ENCODE measurements around the gene DLG5. TPM values are rescaled to one million over a fixed set of nuclear protein-coding genes. Genes with fewer than 3 reads are reported as not detected.

Gene DLG5
- total and polyA plus RNA-seq, 2 donors (not counting 1 experiment from before 2014, with no cell fraction given): 0.51 to 0.54 TPM

- no peak overlapping the region for H3K9ac ChIP-seq (ENCODE audit: low read length)
- H3K27ac ChIP-seq (ENCODE audit: low read length in 2 of 2): no peak overlapping the region
- H3K36me3 ChIP-seq (replicated peaks in 1 of 2; ENCODE audit: control extremely low read depth in 1 of 2, control insufficient read depth in 1 of 2, extremely low read depth in 1 of 2, insufficient read depth in 2 of 2, low read length in 1 of 2): no peaks in the 10 kb centered on the region
- H2AFZ ChIP-seq (ENCODE audit: insufficient read depth, low read depth, low read length, poor library complexity, severe bottlenecking): no peak overlapping the region
- POLR2A ChIA-PET: no interaction called here
- H3K27me3 Mint-ChIP-seq: peaks cover 6% of the 10 kb centered on the region
- ATAC-seq (ENCODE audit: low read depth): no peak
- no peaks in the 10 kb centered on the region for H3K79me2 ChIP-seq (ENCODE audit: control insufficient read depth, insufficient read depth, low read length)
- CTCF ChIA-PET: no interaction called here
- TF ChIP-seq CTCF (IDR thresholded peaks at IDR 0.05): no peak
- TF ChIP-seq EZH2 (IDR thresholded peaks at IDR 0.05; ENCODE audit: borderline replicate concordance, insufficient read depth, low read depth, low read length, poor library complexity, severe bottlenecking): no peak
- peaks cover 10% of the 10 kb centered on the region for H3K9me3 Mint-ChIP-seq (ENCODE audit: insufficient read depth)
- H3K4me3 ChIP-seq (ENCODE audit: control extremely low read depth in 1 of 5, extremely low read depth in 1 of 5, insufficient read depth in 1 of 5, low read depth in 2 of 5, low read length in 4 of 5): no peak overlapping the region
- no peaks in the 10 kb centered on the region for H3K27me3 ChIP-seq (replicated peaks in 1 of 4; ENCODE audit: control extremely low read depth in 1 of 4, control insufficient read depth in 3 of 4, insufficient read depth in 4 of 4, low read length in 3 of 4)
- H3K4me2 ChIP-seq (replicated peaks; ENCODE audit: low read depth, low read length, poor library complexity, severe bottlenecking): no peak overlapping the region
- WGBS (ENCODE audit: insufficient coverage): 100% methylated on average over 6 of the region's 7 CpGs
- no peaks in the 10 kb centered on the region for H4K20me1 ChIP-seq (ENCODE audit: control insufficient read depth, insufficient read depth, low read length, poor library complexity, severe bottlenecking)
- H3K9me3 ChIP-seq (ENCODE audit: control extremely low read depth in 1 of 3, control insufficient read depth in 2 of 3, insufficient read depth in 1 of 3, low read length in 2 of 3): peaks cover 0 to 20% (median 2%) of the 10 kb centered on the region in 3 donors
- H3K4me1 ChIP-seq (ENCODE audit: control insufficient read depth in 2 of 2, insufficient read depth in 2 of 2, low read length in 2 of 2): no peaks in the 10 kb centered on the region
- H3K27ac Mint-ChIP-seq: no peak overlapping the region
- no peaks in the 10 kb centered on the region for H3K4me1 Mint-ChIP-seq
- no peak overlapping the region for H3K4me3 Mint-ChIP-seq
- intact Hi-C loops (cut with micrococcal nuclease): no loop called here
- DNase-seq: no peak
Measured at GRCh38 chr10:77963901-77964300, 37.3 kb upstream of the DLG5 start.

- H3K9me3 Mint-ChIP-seq (ENCODE audit: insufficient read depth): peaks cover 10% of the 10 kb centered on the region
- no peak overlapping the region for H3K27ac ChIP-seq (ENCODE audit: low read length in 2 of 2)
- H4K20me1 ChIP-seq (ENCODE audit: control insufficient read depth, insufficient read depth, low read length, poor library complexity, severe bottlenecking): no peaks in the 10 kb centered on the region
- no peak overlapping the region for H3K9ac ChIP-seq (ENCODE audit: low read length)
- no peak for DNase-seq
- H3K4me3 Mint-ChIP-seq: no peak overlapping the region
- WGBS (ENCODE audit: insufficient coverage): 69% methylated on average over 3 of the region's 7 CpGs
- H3K4me1 ChIP-seq (ENCODE audit: control insufficient read depth in 2 of 2, insufficient read depth in 2 of 2, low read length in 2 of 2): no peaks in the 10 kb centered on the region
- H3K27me3 Mint-ChIP-seq: peaks cover 10% of the 10 kb centered on the region
- H3K4me2 ChIP-seq (replicated peaks; ENCODE audit: low read depth, low read length, poor library complexity, severe bottlenecking): no peak overlapping the region
- POLR2A ChIA-PET: no interaction called here
- no peak overlapping the region for H3K27ac Mint-ChIP-seq
- H2AFZ ChIP-seq (ENCODE audit: insufficient read depth, low read depth, low read length, poor library complexity, severe bottlenecking): no peak overlapping the region
- H3K79me2 ChIP-seq (ENCODE audit: control insufficient read depth, insufficient read depth, low read length): no peaks in the 10 kb centered on the region
- H3K4me3 ChIP-seq (ENCODE audit: control extremely low read depth in 1 of 5, extremely low read depth in 1 of 5, insufficient read depth in 1 of 5, low read depth in 2 of 5, low read length in 4 of 5): no peak overlapping the region
- no peaks in the 10 kb centered on the region for H3K27me3 ChIP-seq (replicated peaks in 1 of 4; ENCODE audit: control extremely low read depth in 1 of 4, control insufficient read depth in 3 of 4, insufficient read depth in 4 of 4, low read length in 3 of 4)
- TF ChIP-seq CTCF (IDR thresholded peaks at IDR 0.05): no peak
- TF ChIP-seq EZH2 (IDR thresholded peaks at IDR 0.05; ENCODE audit: borderline replicate concordance, insufficient read depth, low read depth, low read length, poor library complexity, severe bottlenecking): no peak
- CTCF ChIA-PET: no interaction called here
- H3K36me3 ChIP-seq (replicated peaks in 1 of 2; ENCODE audit: control extremely low read depth in 1 of 2, control insufficient read depth in 1 of 2, extremely low read depth in 1 of 2, insufficient read depth in 2 of 2, low read length in 1 of 2): no peaks in the 10 kb centered on the region
- H3K4me1 Mint-ChIP-seq: no peaks in the 10 kb centered on the region
- H3K9me3 ChIP-seq (ENCODE audit: control extremely low read depth in 1 of 3, control insufficient read depth in 2 of 3, insufficient read depth in 1 of 3, low read length in 2 of 3): peaks cover 0 to 20% (median 2%) of the 10 kb centered on the region in 3 donors
- intact Hi-C loops (cut with micrococcal nuclease): no loop called here
- no peak for ATAC-seq (ENCODE audit: low read depth)
Measured at GRCh38 chr10:77962350-77963146, 36.0 kb upstream of the DLG5 start.
